Femur (tissue), 1 donor: ENCODE data around the gene SAMMSON.

ENCODE experiments used
- DNase-seq: peaks from one replicate; pipeline ENCODE4 v3.0.0-alpha.2; 2017

SAMMSON gene

GRCh38 chr3:70020906-70021660, 21.6 kb downstream of the SAMMSON start:
- DNase-seq = no peak

GRCh38 chr3:70028361-70028760, 28.8 kb downstream of the SAMMSON start:
- no peak for DNase-seq

- DNase-seq = no peak
Measured at GRCh38 chr3:70038693-70039092, 39.2 kb downstream of the SAMMSON start.

DNA sequence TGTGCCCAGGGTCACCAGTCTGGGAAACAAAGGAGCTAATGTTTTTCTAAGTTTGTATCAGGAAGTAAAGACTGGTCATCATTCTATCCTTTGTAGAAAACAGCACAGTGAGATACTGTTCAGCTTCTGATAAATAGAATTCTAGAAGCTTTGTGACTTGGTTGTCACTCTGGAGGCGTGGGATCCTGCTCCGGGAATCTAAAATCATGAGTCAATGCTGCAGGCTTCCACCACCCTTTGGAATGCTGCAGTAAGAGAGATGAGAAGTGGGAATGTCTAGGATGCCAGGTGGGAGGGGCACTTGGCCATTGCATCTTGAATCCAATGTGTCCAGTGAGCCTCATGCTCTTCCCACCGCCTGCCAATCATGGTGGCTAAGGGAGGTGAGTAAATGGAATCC, 40.9 kb downstream of the SAMMSON start:
- DNase-seq = no peak

- DNase-seq = no peak
Measured at GRCh38 chr3:70042641-70043040, 43.1 kb downstream of the SAMMSON start.

- no peak for DNase-seq
Measured at GRCh38 chr3:70049761-70050160, 50.2 kb downstream of the SAMMSON start.

DNA sequence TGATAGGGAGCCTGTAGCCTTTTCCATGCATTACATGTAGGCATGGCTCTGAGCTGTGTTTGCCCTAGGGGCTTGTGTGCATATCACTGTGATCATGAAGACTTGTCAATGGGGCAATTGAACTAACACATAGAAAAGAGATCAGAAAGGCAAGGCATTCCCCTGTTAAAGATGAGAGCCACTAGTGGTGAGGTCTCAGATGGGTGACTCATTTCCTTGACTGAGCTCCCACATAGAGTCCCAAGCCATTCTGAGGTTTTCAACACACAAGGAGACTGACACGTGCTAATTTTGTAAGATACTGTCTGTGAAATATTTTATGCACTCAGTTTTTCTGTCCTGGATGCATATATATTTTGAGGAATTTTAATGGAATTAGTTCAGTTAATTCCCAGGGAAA, 53.8 kb downstream of the SAMMSON start:
- no peak for DNase-seq

DNA sequence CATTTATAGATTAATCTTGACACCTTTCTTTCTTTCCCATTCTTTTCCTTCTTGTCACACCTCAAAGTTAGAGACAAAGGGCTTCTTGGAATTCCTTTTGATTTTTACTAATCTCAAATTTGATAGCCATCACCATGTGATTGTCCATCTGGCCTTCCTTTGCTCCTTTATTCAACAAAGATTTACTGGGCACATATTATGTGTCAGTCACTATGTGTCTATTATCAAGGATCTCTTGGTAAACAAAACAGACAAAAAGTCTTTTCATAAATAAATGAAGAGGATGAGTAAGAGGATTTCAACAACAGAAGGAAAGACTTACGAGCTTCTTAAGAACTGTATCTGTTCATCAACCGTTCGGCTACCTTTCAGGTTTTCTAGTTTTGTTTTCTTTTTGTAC, 56.5 kb downstream of the SAMMSON start:
- DNase-seq = no peak

GRCh38 chr3:70057426-70057825, 57.9 kb downstream of the SAMMSON start:
- no peak for DNase-seq

DNA sequence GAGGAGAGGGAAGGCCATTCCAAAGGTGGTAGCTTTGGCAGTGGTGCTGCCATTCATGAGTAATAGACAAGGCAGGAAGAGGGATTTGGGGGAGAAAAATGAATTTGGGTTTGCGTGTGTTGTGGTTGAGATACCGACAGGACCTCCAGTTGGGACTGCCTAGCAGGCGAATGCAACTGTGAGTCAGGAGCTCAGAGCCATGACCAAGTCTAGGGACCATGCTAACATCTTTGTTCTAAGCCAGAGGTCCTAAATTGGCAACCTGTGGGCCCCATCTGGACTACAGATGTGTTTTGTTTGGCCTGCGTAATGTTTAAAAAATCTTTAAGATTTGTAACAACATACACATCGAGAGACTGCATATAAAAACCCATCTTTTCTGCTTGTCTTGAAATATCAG, 61.6 kb downstream of the SAMMSON start:
- DNase-seq = no peak

- DNase-seq = peak; percentile 28
Measured at GRCh38 chr3:70064194-70064779, 64.8 kb downstream of the SAMMSON start.

- peak; percentile 21 for DNase-seq
Measured at GRCh38 chr3:70065696-70066253, 66.2 kb downstream of the SAMMSON start.

- no peak for DNase-seq
Measured at GRCh38 chr3:70067860-70068521, 68.5 kb downstream of the SAMMSON start.

- no peak for DNase-seq
Measured at GRCh38 chr3:70069557-70069956, 70.0 kb downstream of the SAMMSON start.

DNA sequence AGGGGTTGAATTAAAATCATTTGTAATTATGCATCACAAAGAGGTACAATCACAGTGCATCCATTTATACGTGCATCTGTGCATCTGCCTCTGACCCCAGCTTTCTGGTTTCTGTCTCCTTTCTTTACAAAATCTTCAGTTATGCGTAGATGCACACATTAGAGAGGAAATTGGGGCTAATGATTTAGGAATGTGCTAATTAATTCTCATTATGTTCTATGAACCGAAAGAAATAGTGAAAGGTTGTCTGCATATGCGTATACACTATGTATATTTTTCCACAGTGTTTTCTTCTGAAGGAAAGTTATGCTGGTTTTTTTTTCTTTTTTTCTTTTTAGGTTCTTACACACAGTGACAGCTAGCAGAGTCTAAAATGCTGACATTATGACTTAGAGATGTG, 71.6 kb downstream of the SAMMSON start:
- DNase-seq = no peak

- DNase-seq = no peak
Measured at GRCh38 chr3:70072180-70072579, 72.6 kb downstream of the SAMMSON start.

GRCh38 chr3:70072754-70073153, 73.2 kb downstream of the SAMMSON start:
- no peak for DNase-seq

GRCh38 chr3:70075101-70075500, 75.6 kb downstream of the SAMMSON start:
- DNase-seq = no peak

- DNase-seq = no peak
Measured at GRCh38 chr3:70076396-70076795, 76.9 kb downstream of the SAMMSON start.

DNA sequence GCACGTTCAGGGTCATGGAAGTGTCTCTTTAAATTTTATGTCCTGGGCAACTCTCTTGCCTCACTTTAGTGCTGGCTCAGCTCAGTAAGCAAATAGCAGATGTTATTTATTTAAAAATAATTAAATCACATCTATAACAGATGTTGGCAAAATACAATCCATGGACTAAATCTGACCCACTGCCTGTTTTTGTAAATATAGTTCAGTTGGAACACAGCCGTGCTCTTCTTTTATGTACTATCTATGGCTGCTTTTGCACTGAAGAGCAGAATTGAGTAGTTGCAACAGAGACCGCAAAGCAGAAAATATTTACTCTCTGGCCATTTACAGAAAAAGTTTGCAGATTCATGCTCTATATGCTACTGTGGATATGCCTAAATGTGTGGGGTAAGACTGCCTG, 79.2 kb downstream of the SAMMSON start:
- no peak for DNase-seq

- DNase-seq = no peak
Measured at GRCh38 chr3:70085613-70086012, 86.1 kb downstream of the SAMMSON start.

- no peak for DNase-seq
Measured at GRCh38 chr3:70086336-70086735, 86.8 kb downstream of the SAMMSON start.

DNA sequence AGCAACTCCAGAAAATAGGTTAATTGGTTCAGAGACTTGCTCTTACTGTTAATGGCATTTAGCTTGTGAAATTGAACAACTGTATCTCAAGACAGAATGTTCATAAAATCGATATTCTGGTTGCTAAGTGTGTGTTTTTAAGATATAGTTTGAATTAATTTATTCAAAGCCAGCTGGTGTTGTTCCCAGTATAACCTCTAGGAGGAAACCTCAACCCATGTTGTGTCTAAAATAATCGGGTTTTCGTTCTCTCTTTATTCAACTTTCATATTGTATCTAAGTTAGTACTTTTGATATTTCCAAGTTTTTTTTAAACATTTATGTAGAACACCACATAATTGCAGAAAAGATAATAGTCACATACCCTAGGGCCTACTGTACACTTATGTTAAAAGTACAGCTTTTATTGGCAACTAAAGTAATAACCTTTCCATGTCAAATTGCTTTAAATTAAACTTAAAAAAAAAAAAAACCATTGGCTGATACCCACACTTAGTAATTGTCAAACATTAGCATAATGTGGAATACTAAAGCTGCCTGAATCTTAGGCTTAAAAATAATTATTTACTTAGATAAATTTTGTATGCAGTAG, 90.9 kb downstream of the SAMMSON start:
- DNase-seq = no peak

GRCh38 chr3:70094197-70094596, 94.7 kb downstream of the SAMMSON start:
- no peak for DNase-seq
